ENCODE measurements around the gene RABEP2.

- TF ChIP-seq CTCF (IDR thresholded peaks at IDR 0.05) (no peak), POLR2A (IDR thresholded peaks at IDR 0.05) (no peak), POLR2AphosphoS5 (IDR thresholded peaks at IDR 0.05) (no peak)
Observed at GRCh38 chr16:28918698-28919097, 6.3 kb downstream of the RABEP2 start.

Measured in gastroesophageal sphincter (tissue), 3 donors.